WERI-Rb-1 (cell line): Measurements from ENCODE around the gene PGM2L1.
A peak's percentile ranks its signal among the peaks of the same experiment; 100 is the strongest.

ENCODE experiments used
- DNase-seq: peaks from one replicate; pipeline ENCODE4 v3.0.0-alpha.2; 2020
- H3K27ac ChIP-seq: fragments of 250-450 bp; sonication (Bioruptor Pico); 2 replicates; pipeline ENCODE4 v1.5.1; 2020; ENCODE audit warnings: mild to moderate bottlenecking, moderate library complexity
- H3K27me3 ChIP-seq: fragments of 250-450 bp; sonication (Bioruptor Pico); 2 replicates; pipeline ENCODE4 v1.5.1; 2021; ENCODE audit warnings: mild to moderate bottlenecking, low read depth, moderate library complexity; ENCODE audit not compliant: insufficient read depth, severe bottlenecking
- H3K36me3 ChIP-seq: fragments of 250-450 bp; sonication (Bioruptor Pico); 2 replicates; pipeline ENCODE4 v1.5.1; 2020; ENCODE audit warnings: mild to moderate bottlenecking, moderate library complexity
- H3K4me3 ChIP-seq: 2 replicates; pipeline ENCODE4 v1.5.1; 2011; ENCODE audit warnings: low read depth, mild to moderate bottlenecking, control low read depth, low read length
- H3K9me3 ChIP-seq: fragments of 250-450 bp; sonication (Bioruptor Pico); 2 replicates; pipeline ENCODE4 v1.5.1; 2021; ENCODE audit warnings: mild to moderate bottlenecking, moderate library complexity; ENCODE audit not compliant: severe bottlenecking
- CTCF ChIP-seq: IDR thresholded peaks from 2 replicates; pipeline ENCODE4 v1.5.1; 2011; ENCODE audit warnings: low read depth, mild to moderate bottlenecking, control low read depth, inconsistent platforms, low read length

The PGM2L1 gene

GRCh38 chr11:74398244-74399159 is at the start of gene PGM2L1:
PGM2L1 (minus strand) TSS chr11:74398433; CDS start chr11:74398161, 272 bp downstream.
- Histone ChIP-seq H3K27ac (peak within 1 kb of the TSS; percentile 97), H3K4me3 (peak within 1 kb of the TSS; percentile 96), H3K9me3 (no peaks in the 10 kb centered on the region), H3K36me3 (no peaks in the 10 kb centered on the region), H3K27me3 (no peaks in the 10 kb centered on the region)
- TF ChIP-seq CTCF: no peak
- peak; percentile 95 for DNase-seq

DNA sequence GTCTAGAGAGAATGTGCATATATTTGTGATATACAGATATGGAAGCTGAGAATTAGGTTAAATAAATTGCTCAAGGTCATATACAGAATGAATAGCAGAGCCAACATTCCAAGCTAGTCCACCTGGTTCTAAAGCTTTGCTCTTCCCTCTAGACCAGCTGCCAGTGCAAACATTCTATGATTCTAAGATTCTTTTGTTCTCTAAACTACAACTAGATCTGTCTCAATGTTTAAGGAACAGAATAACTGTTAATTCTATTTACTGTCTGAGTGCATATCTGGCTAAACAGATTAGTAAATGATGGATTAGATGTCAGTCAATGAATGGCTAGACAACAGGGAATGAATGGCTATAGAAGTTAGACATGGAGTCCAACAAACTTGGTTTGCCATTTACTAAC is 49.5 kb upstream of the PGM2L1 start:
- no peak for TF ChIP-seq CTCF

DNA sequence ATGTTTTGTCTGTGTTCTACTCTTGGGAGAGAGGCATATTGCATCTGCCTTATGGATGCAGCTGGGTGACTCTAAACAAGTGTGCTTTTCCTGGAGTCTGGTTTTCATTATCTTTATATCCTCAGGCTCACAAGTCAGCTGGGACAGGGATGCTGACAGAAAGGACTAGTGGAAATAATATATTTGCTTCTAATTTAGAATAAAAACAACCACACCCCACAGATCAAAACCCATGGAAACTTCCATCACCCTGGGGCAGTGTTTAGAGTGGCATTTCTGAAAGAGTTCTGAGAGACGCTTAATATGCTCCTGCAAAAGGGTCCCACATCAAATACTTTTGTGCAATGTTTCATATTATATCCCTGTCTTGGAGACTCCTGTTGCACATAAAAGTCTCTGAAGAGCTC is 48.3 kb upstream of the PGM2L1 start:
- Histone ChIP-seq H3K36me3 (no peaks in the 10 kb centered on the region), H3K27me3 (no peaks in the 10 kb centered on the region), H3K9me3 (no peaks in the 10 kb centered on the region), H3K27ac (no peak overlapping the region), H3K4me3 (no peak overlapping the region)
- no peak for TF ChIP-seq CTCF
- DNase-seq: no peak

More for the DNA sequence above, 49.5 kb upstream of the PGM2L1 start:
- DNase-seq: no peak
- no peaks in the 10 kb centered on the region for H3K9me3 ChIP-seq
- no peaks in the 10 kb centered on the region for H3K27me3 ChIP-seq
- H3K4me3 ChIP-seq: no peak overlapping the region
- no peaks in the 10 kb centered on the region for H3K36me3 ChIP-seq
- no peak overlapping the region for H3K27ac ChIP-seq

DNA sequence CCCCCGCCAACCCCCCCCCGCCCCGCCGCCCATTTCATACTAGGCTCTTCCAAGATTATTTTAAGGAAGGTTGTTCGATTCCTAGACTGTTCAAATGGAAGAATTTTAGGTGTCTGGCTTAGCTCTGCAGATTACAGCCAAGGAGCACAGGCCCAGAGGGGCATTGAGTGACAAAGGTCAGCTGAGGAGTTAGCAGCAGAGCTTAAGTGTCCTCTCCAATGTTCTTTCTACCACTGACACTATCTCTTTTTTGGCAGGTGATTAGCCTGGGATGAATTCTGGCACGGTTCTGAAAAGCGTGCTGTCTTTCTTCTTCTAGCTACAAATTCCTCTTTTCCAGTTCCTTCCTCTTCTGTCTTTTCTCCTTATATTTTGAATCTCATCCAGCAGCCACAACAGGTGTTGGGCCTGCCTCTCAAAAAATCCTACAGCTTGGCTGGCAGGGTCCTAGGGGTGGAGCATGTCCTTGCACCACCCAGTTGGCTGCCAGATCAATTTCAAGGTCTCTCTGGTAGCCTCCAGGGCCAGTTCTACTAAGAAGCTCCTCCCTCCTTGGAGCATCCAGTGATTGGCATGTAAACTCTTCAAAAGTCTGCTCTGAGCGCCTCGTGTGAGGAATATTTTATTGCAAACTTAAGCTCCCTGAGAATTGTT is 46.1 kb upstream of the PGM2L1 start:
- Histone ChIP-seq H3K9me3 (no peaks in the 10 kb centered on the region), H3K27me3 (no peaks in the 10 kb centered on the region), H3K4me3 (no peak overlapping the region), H3K27ac (no peak overlapping the region), H3K36me3 (no peaks in the 10 kb centered on the region)
- TF ChIP-seq CTCF: no peak
- DNase-seq: no peak

- H3K4me3 ChIP-seq: no peak overlapping the region
- H3K27ac ChIP-seq: peak overlapping the region; percentile 60
- H3K27me3 ChIP-seq: no peaks in the 10 kb centered on the region
- no peaks in the 10 kb centered on the region for H3K9me3 ChIP-seq
- peak; percentile 36 for DNase-seq
- peak; percentile 54 for TF ChIP-seq CTCF
- no peaks in the 10 kb centered on the region for H3K36me3 ChIP-seq
Measured at GRCh38 chr11:74443071-74443864, 45.0 kb upstream of the PGM2L1 start.
